Activated CD4-positive, CD25-positive, alpha-beta regulatory T cell treated with anti-CD3 and anti-CD28 coated beads, Interleukin-2, amount 50 U/mL, for 16 hours (primary cell): Measurements from ENCODE around the gene ETS2.

Experiments used
- DNase-seq: peaks from one replicate; pipeline ENCODE4 v3.0.0-alpha.2; 2020; ENCODE audit warnings: low read depth, low spot score

The ETS2 gene

DNA sequence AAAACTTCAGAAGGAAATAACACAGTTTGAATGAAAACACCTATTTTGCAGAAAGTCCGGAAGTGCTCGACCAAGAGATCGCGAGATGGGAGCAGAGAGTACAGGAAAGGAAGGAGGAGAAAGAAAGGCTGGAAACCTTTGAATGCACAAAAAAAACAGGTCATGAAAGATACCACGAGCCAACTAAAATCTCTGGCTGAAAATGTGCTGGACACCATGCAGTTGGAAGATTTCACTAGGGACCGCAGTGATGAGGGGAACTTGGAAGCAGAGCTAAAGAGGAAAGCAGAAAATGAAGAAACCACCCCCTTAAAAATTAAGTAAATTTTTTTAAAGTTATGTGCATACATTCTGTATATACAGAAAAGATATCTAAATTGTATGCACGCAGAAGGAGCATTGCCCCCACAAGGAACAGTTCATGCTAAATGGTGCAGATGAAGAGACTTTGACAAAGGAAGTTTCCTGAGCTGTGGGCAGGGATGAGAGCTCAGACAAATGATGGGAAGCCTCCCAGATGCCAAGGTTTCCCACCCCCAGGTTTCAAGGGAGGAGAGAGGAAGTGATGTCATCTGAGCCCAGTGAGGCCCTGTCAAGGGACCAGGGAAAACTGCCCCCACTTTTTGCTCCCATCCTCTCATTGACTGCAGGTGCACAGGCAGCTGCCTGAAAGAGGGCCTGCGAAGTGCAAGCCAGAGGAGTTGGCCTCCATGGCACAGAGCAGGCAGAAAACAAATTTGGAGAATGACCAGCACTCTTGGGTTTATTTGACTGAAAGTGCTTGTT is 52.5 kb downstream of the ETS2 start:
- DNase-seq: no peak

- no peak for DNase-seq
Observed at GRCh38 chr21:38858812-38859205, 53.1 kb downstream of the ETS2 start.

- DNase-seq: no peak
Observed at GRCh38 chr21:38859852-38860251, 54.1 kb downstream of the ETS2 start.

DNA sequence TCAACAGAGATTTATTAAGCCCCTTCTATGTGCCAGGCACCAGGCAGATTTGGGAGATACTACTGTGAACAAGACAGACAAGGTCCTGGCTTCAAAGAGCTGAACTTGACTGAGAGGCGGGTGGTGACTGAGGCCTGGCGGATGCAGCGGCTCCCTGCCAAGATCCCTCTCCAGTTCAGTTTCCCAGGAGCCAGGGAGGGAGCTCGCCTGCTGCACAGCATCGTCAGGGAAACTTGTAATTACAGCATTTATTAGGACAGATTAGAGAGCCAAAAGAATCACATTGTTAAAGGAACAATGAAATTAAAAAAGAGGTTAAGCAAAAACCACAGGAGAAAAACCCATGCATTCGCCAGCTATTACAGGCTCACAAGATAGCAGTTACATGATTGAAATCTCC is 55.3 kb downstream of the ETS2 start:
- DNase-seq: no peak

- no peak for DNase-seq
Observed at GRCh38 chr21:38861989-38862683, 56.4 kb downstream of the ETS2 start.

GRCh38 chr21:38863291-38863690 is 57.6 kb downstream of the ETS2 start:
- DNase-seq: no peak

DNA sequence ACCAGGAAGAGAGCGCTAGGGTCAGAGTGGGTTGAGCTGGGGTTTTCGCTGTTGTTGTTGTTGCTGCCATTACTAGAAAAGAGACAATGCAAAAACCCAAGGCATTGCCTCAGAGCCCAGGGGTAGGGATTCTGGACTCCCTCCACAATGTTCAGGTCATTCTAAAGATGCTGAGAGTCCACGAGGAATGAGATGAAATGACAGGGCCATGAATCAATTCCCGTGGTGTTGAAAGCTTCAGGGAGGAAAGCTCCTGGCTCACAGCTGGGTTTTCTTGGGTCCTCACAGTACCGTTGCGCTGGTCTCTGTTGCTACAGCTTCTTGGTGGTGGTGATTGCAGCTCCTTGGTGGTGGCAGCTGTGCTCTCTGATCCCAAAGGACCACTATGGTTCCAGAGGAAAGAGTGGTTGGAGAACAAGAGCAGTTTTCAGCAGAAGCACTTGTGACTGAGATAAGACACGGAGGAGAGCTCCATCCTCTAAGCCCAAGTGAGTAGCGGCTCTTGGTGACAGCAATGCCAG is 58.2 kb downstream of the ETS2 start:
- no peak for DNase-seq

- no peak for DNase-seq
Observed at GRCh38 chr21:38864964-38865363, 59.2 kb downstream of the ETS2 start.

GRCh38 chr21:38869196-38869595 is 63.5 kb downstream of the ETS2 start:
- DNase-seq: no peak

GRCh38 chr21:38869946-38870345 is 64.2 kb downstream of the ETS2 start:
- DNase-seq: no peak
